Stomach (tissue), 9 donors: Measurements from ENCODE around the gene ST6GALNAC6. TPM values are rescaled to one million over a fixed set of nuclear protein-coding genes. Genes with fewer than 3 reads are reported as not detected.

ENCODE experiments used
- DNase-seq, 2 donors: peaks; one replicate each; pipeline versions ENCODE4 v3.0.0 to v3.0.0-alpha.2; 2013 to 2019
- H3K27ac ChIP-seq, 5 donors: fragments of 200-600 bp in 4 of 5; sonication (generic) in 4 of 5; one replicate each; pipeline ENCODE4 v1.5.1; 2013 to 2019; ENCODE audit warnings: mild to moderate bottlenecking in 1 of 5, moderate library complexity in 1 of 5
- H3K27me3 ChIP-seq, 3 donors: fragments of 200-600 bp; sonication (generic); one replicate each; pipeline ENCODE4 v1.5.1; 2017 to 2019; ENCODE audit warnings: mixed run types in 1 of 3
- H3K36me3 ChIP-seq, 4 donors: fragments of 200-600 bp; sonication (generic); 1 replicate in 3 of 4; 2 replicates in 1 of 4; pipeline ENCODE4 v1.5.1; 2016 to 2019
- H3K4me1 ChIP-seq, 4 donors: fragments of 200-600 bp; sonication (generic); one replicate each; pipeline ENCODE4 v1.5.1; 2016 to 2019
- H3K4me3 ChIP-seq, 4 donors: fragments of 200-600 bp; sonication (generic) in 3 of 4; one replicate each; pipeline ENCODE4 v1.5.1; 2016 to 2019; ENCODE audit warnings: mild to moderate bottlenecking in 1 of 4
- H3K9me3 ChIP-seq, 4 donors: fragments of 200-600 bp; sonication (generic); one replicate each; pipeline ENCODE4 v1.5.1; 2016 to 2019
- EP300 ChIP-seq: sonication (generic); formaldehyde crosslinking; IDR thresholded peaks from one replicate; pipeline ENCODE4 v1.6.1; 2017; ENCODE audit warnings: antibody characterized with exemption
- POLR2A ChIP-seq, 4 donors: fragments of 450-650 bp; IDR thresholded peaks; one replicate each; pipeline ENCODE4 v1.6.1; 2016; ENCODE audit warnings: antibody characterized with exemption in 4 of 4, control low read depth in 2 of 4, mild to moderate bottlenecking in 1 of 4, moderate library complexity in 1 of 4
- POLR2AphosphoS5 ChIP-seq, 3 donors: sonication (generic); formaldehyde crosslinking; IDR thresholded peaks; one replicate each; pipeline ENCODE4 v1.6.1; 2016; ENCODE audit warnings: antibody characterized with exemption in 3 of 3
- WGBS, 5 donors: extraction: QIAGEN DNeasy Blood & Tissue Kit in 3 of 5; methylation state at CpG; one replicate each; pipeline versions ENCODE4 v1.1.5 to v1.1.7; 2013 to 2018; 5-methylcytosine and 5-hydroxymethylcytosine counted together
- intact Hi-C: fragments of 100-400 bp; cut with DNase I; formaldehyde crosslinking; loops from one replicate; pipeline ENCODE4 v1.15.1; 2023; ENCODE audit warnings: low total_unique reads
- polyA plus RNA-seq, 3 donors: library from polyadenylated mRNA; stranded (reverse); fragments of 200-250 nt; gene quantifications; one replicate each; pipeline ENCODE4 v1.2.3, GENCODE V29; 2013
- total RNA-seq, 5 donors: library from RNA; depleted of rRNA; stranded (reverse); fragments of >200 nt; gene quantifications; one replicate each; pipeline versions ENCODE4 v1.1.0 to v1.2.3, GENCODE V29; 2014 to 2016
- TF ChIP-seq, protein P1 (sequence below), 7 experiments: fragments of 450-650 bp in 4 of 7; fragments of 200-600 bp in 3 of 7; sonication (generic) in 3 of 7; IDR thresholded peaks; one replicate each; pipeline ENCODE4 v1.5.1; 2016 to 2019; ENCODE audit warnings: antibody characterized with exemption in 7 of 7, control low read depth in 2 of 7, mild to moderate bottlenecking in 1 of 7
- donor health status: healthy with polysubstance abuse.
- donor health status: Bipolar disorder and iron deficiency.
- donor health status: healthy.

ST6GALNAC6 gene
- total and polyA plus RNA-seq, 8 donors, result 18.0 to 145 (median 53.0) TPM

DNA sequence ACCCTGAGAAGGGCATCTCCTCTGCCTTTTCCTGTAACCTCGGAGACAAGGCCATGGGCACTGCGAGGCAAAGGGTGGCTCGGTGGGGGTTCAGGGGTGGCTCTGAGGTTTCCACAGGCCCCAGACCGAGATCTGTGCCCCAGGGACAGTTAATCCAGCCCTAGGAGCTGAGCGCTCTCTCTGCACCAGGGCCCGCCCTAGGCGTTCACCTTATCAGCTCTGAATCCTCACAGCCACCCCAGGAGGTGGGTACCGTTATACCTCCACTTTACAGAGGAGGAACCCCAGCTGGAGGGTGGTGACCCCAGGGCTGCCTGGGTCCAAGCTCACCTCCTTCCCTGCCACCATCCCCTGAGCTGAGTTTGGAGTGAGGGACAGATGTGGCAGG is 42.7 kb downstream of the ST6GALNAC6 start:
- no peak for TF ChIP-seq POLR2AphosphoS5 (IDR thresholded peaks at IDR 0.05)
- TF ChIP-seq, protein P1, sequence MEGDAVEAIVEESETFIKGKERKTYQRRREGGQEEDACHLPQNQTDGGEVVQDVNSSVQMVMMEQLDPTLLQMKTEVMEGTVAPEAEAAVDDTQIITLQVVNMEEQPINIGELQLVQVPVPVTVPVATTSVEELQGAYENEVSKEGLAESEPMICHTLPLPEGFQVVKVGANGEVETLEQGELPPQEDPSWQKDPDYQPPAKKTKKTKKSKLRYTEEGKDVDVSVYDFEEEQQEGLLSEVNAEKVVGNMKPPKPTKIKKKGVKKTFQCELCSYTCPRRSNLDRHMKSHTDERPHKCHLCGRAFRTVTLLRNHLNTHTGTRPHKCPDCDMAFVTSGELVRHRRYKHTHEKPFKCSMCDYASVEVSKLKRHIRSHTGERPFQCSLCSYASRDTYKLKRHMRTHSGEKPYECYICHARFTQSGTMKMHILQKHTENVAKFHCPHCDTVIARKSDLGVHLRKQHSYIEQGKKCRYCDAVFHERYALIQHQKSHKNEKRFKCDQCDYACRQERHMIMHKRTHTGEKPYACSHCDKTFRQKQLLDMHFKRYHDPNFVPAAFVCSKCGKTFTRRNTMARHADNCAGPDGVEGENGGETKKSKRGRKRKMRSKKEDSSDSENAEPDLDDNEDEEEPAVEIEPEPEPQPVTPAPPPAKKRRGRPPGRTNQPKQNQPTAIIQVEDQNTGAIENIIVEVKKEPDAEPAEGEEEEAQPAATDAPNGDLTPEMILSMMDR (IDR thresholded peaks at IDR 0.05), result no peak
- no peak for TF ChIP-seq POLR2A (IDR thresholded peaks at IDR 0.05)
- H3K36me3 ChIP-seq, result no peaks in the 10 kb centered on the region
- no peaks in the 10 kb centered on the region for H3K9me3 ChIP-seq
- intact Hi-C loops, result no loop called here
- WGBS, 5 donors, result 79 to 84% (median 83%) methylated on average over 6 to 8 of the region's 8 CpGs
- no peak overlapping the region for H3K4me3 ChIP-seq
- peak overlapping the region in 1 of 5 donors; percentile 90 for H3K27ac ChIP-seq
- DNase-seq, result no peak
- H3K27me3 ChIP-seq, result no peaks in the 10 kb centered on the region
- peaks cover 14 to 65% (median 31%) of the 10 kb centered on the region in 4 donors for H3K4me1 ChIP-seq

DNA sequence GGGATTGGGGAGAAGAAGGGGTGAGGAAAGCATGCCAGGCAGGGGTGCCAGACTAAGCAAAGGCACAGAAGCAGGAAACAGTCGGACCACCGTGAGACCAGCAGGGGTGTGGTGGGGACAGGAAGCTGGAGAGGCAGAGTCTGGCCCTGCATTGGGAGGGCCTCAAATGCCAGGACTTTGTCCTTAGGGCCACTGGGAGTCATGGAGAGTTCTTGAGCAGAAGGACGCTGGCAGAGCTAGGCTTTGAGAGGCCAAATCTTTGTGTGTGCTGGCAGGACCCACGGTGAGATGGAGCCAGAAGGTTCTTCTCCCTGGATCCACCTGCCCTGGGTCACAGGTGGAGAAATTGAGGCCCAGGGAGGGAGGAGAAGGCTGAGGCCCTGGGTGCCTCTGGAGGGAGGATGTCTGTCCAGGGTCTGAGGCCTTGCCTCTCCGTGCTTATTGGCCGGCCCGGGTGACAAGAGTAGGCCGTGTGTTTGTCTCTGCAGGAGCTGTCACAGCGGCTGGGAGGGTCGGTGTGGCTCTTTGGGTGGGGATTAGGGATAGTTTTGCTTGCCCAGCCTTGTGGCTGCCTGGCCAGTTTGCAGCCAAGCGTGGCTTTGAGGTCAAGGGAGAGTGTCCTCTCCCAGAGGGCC is 43.2 kb downstream of the ST6GALNAC6 start:
- WGBS, 5 donors, result 63 to 82% (median 68%) methylated on average over 11 of the region's 11 CpGs
- Histone ChIP-seq H3K36me3 (no peaks in the 10 kb centered on the region), H3K9me3 (no peaks in the 10 kb centered on the region), H3K27ac (peak overlapping the region in 1 of 5 donors; percentile 90), H3K27me3 (no peaks in the 10 kb centered on the region), H3K4me3 (no peak overlapping the region), H3K4me1 (peaks cover 14 to 60% (median 27%) of the 10 kb centered on the region in 4 donors)
- TF ChIP-seq EP300, result no peak
- TF ChIP-seq POLR2A (IDR thresholded peaks at IDR 0.05), result no peak
- TF ChIP-seq POLR2AphosphoS5 (IDR thresholded peaks at IDR 0.05), result no peak
- TF ChIP-seq, protein P1 (IDR thresholded peaks at IDR 0.05), result no peak
- intact Hi-C loops, result no loop called here
- peak in 1 of 2 donors; percentile 7 for DNase-seq

DNA sequence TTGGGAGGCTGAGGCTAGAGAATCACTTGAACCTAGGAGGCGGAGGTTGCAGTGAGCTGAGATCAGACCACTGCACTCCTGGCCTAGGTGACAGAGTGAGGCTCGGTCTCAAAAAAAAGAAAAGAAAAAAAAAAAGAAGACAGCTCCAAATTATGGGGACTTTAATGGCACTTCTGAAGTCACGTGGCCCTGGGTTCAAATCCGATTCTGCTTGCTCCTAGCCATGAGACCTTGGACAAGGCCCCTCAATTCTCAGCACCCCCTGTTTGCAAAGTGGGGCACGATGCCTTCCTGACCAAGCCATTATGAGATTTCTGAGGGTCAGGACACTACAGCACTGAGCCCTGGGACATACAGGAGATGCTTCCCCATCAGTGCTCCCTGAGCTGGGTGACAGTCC is 43.9 kb downstream of the ST6GALNAC6 start:
- no peak overlapping the region for H3K4me3 ChIP-seq
- DNase-seq, result no peak
- H3K27ac ChIP-seq, result peak overlapping the region in 4 of 5 donors; percentile 83 to 90 (median 84)
- H3K27me3 ChIP-seq, result no peaks in the 10 kb centered on the region
- 91 to 97% (median 95%) methylated on average over 5 of the region's 5 CpGs for WGBS, 5 donors
- TF ChIP-seq POLR2A (IDR thresholded peaks at IDR 0.05) (no peak), POLR2AphosphoS5 (IDR thresholded peaks at IDR 0.05) (no peak), EP300 (no peak)
- TF ChIP-seq, protein P1 (IDR thresholded peaks at IDR 0.05), result no peak
- H3K4me1 ChIP-seq, result peaks cover 14 to 55% (median 24%) of the 10 kb centered on the region in 4 donors
- intact Hi-C loops, result no loop called here
- no peaks in the 10 kb centered on the region for H3K9me3 ChIP-seq
- no peaks in the 10 kb centered on the region for H3K36me3 ChIP-seq

DNA sequence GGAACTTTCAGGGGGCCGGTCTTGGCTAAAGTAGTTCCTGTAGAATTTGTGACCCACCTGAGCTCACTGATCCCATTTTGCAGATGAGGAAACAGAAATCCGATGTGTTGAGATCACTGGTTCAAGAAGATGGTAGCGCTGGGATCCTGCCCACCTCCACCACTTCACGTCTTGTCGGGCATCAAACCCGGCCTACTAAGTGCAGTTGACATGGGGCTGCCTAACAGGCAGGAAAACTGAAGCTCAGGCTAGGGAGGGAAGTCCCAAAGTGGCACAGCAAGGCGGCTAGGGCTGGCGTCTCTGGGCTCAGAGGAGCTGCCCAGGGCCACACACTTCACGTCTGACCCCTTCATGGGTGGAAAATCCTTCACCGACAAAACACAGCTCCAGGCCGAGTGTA is 44.4 kb downstream of the ST6GALNAC6 start:
- TF ChIP-seq POLR2A (IDR thresholded peaks at IDR 0.05) (no peak), POLR2AphosphoS5 (IDR thresholded peaks at IDR 0.05) (no peak), EP300 (no peak)
- TF ChIP-seq, protein P1 (IDR thresholded peaks at IDR 0.05), result no peak

More for the DNA sequence above, 44.4 kb downstream of the ST6GALNAC6 start:
- no peak for DNase-seq
- Histone ChIP-seq H3K27ac (peak overlapping the region; percentile 48 to 90 (median 84)), H3K4me3 (peak overlapping the region; percentile 52 to 61 (median 54)), H3K27me3 (no peaks in the 10 kb centered on the region), H3K4me1 (peaks cover 14 to 55% (median 24%) of the 10 kb centered on the region in 4 donors), H3K9me3 (peaks cover 0 to 3% (median 0%) of the 10 kb centered on the region in 4 donors), H3K36me3 (no peaks in the 10 kb centered on the region)
- 71 to 79% (median 74%) methylated on average over 11 of the region's 11 CpGs for WGBS, 5 donors
- intact Hi-C loops, result no loop called here
